Renal pelvis (tissue), 3 donors: ENCODE measurements around the gene CTSV. TPM values are rescaled to one million over a fixed set of nuclear protein-coding genes. Genes with fewer than 3 reads are reported as not detected.

Experiments
- polyA plus RNA-seq, 3 donors: library from polyadenylated mRNA; unstranded; fragments of 120-200 nt; gene quantifications; one replicate each; pipeline ENCODE4 v1.2.1, GENCODE V29; 2013; ENCODE audit not compliant: insufficient read length in 3 of 3

The CTSV gene
- polyA plus RNA-seq, 3 donors: 27.4 to 36.0 (median 31.5) TPM

Other genes starting within 250 kb of the CTSV start
- gene ZNF782, start 184.6 kb downstream of the CTSV start, polyA plus RNA-seq: 1 to 10 TPM; 6.4 to 9.0 (median 8.5) TPM
- 1 to 10 TPM in 2 of 3 donors, under 1 TPM in 1; 0.41 to 1.3 (median 1.3) TPM for gene NUTM2G, start 110.3 kb downstream of the CTSV start, polyA plus RNA-seq